ENCODE data around the gene EIF3L. TPM values are rescaled to one million over a fixed set of nuclear protein-coding genes. Genes with fewer than 3 reads are reported as not detected.

EIF3L gene
- total and polyA plus RNA-seq, 2 of the 8 experiments (the other 6 are each of a cell fraction or from before 2014, with no cell fraction given): 639 to 886 TPM

- no peak for TF ChIP-seq ATF2 (IDR thresholded peaks at IDR 0.05; ENCODE audit: low read length)
- no peak for TF ChIP-seq SP2 (IDR thresholded peaks at IDR 0.05; ENCODE audit: low read length)
- peak; percentile 73 for TF ChIP-seq NRF1 (IDR thresholded peaks at IDR 0.05; ENCODE audit: low read depth, low read length)
- TF ChIP-seq MAX (IDR thresholded peaks at IDR 0.05): 0 out of 2 replicates have a peak, but pooled peaks have one; percentile 16
- 0 out of 2 replicates have a peak, but pooled peaks have one; percentile 32 for TF ChIP-seq SRF (IDR thresholded peaks at IDR 0.05; ENCODE audit: low read depth, low read length)
- TF ChIP-seq TEAD4 (IDR thresholded peaks at IDR 0.05; ENCODE audit: low read depth, low read length): no peak
- TF ChIP-seq EGR1 (IDR thresholded peaks at IDR 0.05; ENCODE audit: borderline replicate concordance, low read depth, low read length): peak; percentile 34; the same call in 1 of the 2 replicates
- TF ChIP-seq GTF2F1 (IDR thresholded peaks at IDR 0.05; ENCODE audit: borderline replicate concordance, low read depth, low read length): peak; percentile 69; the same call in 1 of the 2 replicates
- TF ChIP-seq YY1 (IDR thresholded peaks at IDR 0.05; ENCODE audit: low read depth, low read length): peak; percentile 90
- no peak for TF ChIP-seq SP1 (IDR thresholded peaks at IDR 0.05; ENCODE audit: low read depth, low read length)
- no peak for TF ChIP-seq SUZ12 (IDR thresholded peaks at IDR 0.05; ENCODE audit: low read length)
- TF ChIP-seq RNF2 (IDR thresholded peaks at IDR 0.05; ENCODE audit: borderline replicate concordance, low read depth, low read length, missing control alignments, poor library complexity, severe bottlenecking): no peak
- TF ChIP-seq TAF1 (IDR thresholded peaks at IDR 0.05; ENCODE audit: low read depth, low read length): peak; percentile 97
- no peak for TF ChIP-seq ATF3 (IDR thresholded peaks at IDR 0.05; ENCODE audit: insufficient read depth, low read depth, low read length)
- TF ChIP-seq RAD21 (IDR thresholded peaks at IDR 0.05 in 1 of 2, conservative IDR thresholded peaks at IDR 0.05 in 1 of 2; ENCODE audit: low read depth in 2 of 2, low read length in 2 of 2): no peak
- no peak for TF ChIP-seq BRCA1 (IDR thresholded peaks at IDR 0.05; ENCODE audit: low read depth, low read length)
- TF ChIP-seq CBX5 (IDR thresholded peaks at IDR 0.05; ENCODE audit: low read depth, low read length): no peak
- TF ChIP-seq SIN3A (conservative IDR thresholded peaks at IDR 0.05 in 1 of 2, IDR thresholded peaks at IDR 0.05 in 1 of 2; ENCODE audit: low read depth in 1 of 2, low read length in 2 of 2): peak in 1 of 2 experiments; percentile 52; a peak in 2 of 4 replicates
- TF ChIP-seq KDM5A (IDR thresholded peaks at IDR 0.05; ENCODE audit: low read length): peak; percentile 42; the same call in 1 of the 2 replicates
- TF ChIP-seq KDM1A (IDR thresholded peaks at IDR 0.05; ENCODE audit: borderline replicate concordance, low read length): no peak
- peak; percentile 90 for TF ChIP-seq ASH2L (IDR thresholded peaks at IDR 0.05; ENCODE audit: low read length)
Observed at GRCh38 chr22:37849089-37849751, at the start of gene EIF3L (continued).
